ENCODE results near the gene MTFR1L.

MTFR1L gene

GRCh38 chr1:25810341-25811299, 9.1 kb upstream of the MTFR1L start:
- DNase-seq (ENCODE audit: low spot score in 2 of 2) (peak; percentile 85 to 92), ATAC-seq (peak; percentile 73)
- Mint-ChIP-seq H3K4me1 (peaks cover 17% of the 10 kb centered on the region), H3K4me3 (no peak overlapping the region), H3K27ac (no peak overlapping the region), H3K36me3 (peaks cover 5% of the 10 kb centered on the region), H3K9me3 (no peaks in the 10 kb centered on the region)

GRCh38 chr1:25811384-25812082, 8.2 kb upstream of the MTFR1L start:
- ATAC-seq (no peak), DNase-seq (ENCODE audit: low spot score in 2 of 2) (no peak)
- Mint-ChIP-seq H3K27ac (no peak overlapping the region), H3K4me3 (no peak overlapping the region), H3K9me3 (no peaks in the 10 kb centered on the region), H3K4me1 (peaks cover 12% of the 10 kb centered on the region), H3K36me3 (peaks cover 5% of the 10 kb centered on the region)

- ATAC-seq: no peak
- no peak overlapping the region for H3K4me3 Mint-ChIP-seq
- peaks cover 14% of the 10 kb centered on the region for H3K4me1 Mint-ChIP-seq
Measured at GRCh38 chr1:25813071-25813733, 6.6 kb upstream of the MTFR1L start.

GRCh38 chr1:25813734-25814471, 5.9 kb upstream of the MTFR1L start:
- H3K36me3 Mint-ChIP-seq: peaks cover 3% of the 10 kb centered on the region
- no peak for ATAC-seq

More at GRCh38 chr1:25813071-25813733, 6.6 kb upstream of the MTFR1L start:
- no peak for DNase-seq (ENCODE audit: low spot score in 2 of 2)
- peak overlapping the region; percentile 67 for H3K27ac Mint-ChIP-seq
- peaks cover 5% of the 10 kb centered on the region for H3K36me3 Mint-ChIP-seq
- H3K9me3 Mint-ChIP-seq: no peaks in the 10 kb centered on the region

GRCh38 chr1:25814549-25815087, 5.1 kb upstream of the MTFR1L start:
- no peak for DNase-seq (ENCODE audit: low spot score in 2 of 2)
- ATAC-seq: no peak
- peak overlapping the region; percentile 27 for H3K27ac Mint-ChIP-seq
- peaks cover 2% of the 10 kb centered on the region for H3K36me3 Mint-ChIP-seq
- peaks cover 26% of the 10 kb centered on the region for H3K4me1 Mint-ChIP-seq
- H3K9me3 Mint-ChIP-seq: no peaks in the 10 kb centered on the region
- H3K4me3 Mint-ChIP-seq: no peak overlapping the region

More at GRCh38 chr1:25813734-25814471, 5.9 kb upstream of the MTFR1L start:
- Mint-ChIP-seq H3K4me1 (peaks cover 21% of the 10 kb centered on the region), H3K27ac (peak overlapping the region; percentile 27), H3K9me3 (no peaks in the 10 kb centered on the region), H3K4me3 (no peak overlapping the region)
- no peak for DNase-seq (ENCODE audit: low spot score in 2 of 2)

- Mint-ChIP-seq H3K27ac (peak overlapping the region; percentile 27), H3K9me3 (no peaks in the 10 kb centered on the region), H3K36me3 (peaks cover 7% of the 10 kb centered on the region), H3K4me3 (no peak overlapping the region), H3K4me1 (peaks cover 18% of the 10 kb centered on the region)
- ATAC-seq: no peak
- no peak for DNase-seq (ENCODE audit: low spot score in 2 of 2)
Measured at GRCh38 chr1:25815208-25816111, 4.3 kb upstream of the MTFR1L start.

DNA sequence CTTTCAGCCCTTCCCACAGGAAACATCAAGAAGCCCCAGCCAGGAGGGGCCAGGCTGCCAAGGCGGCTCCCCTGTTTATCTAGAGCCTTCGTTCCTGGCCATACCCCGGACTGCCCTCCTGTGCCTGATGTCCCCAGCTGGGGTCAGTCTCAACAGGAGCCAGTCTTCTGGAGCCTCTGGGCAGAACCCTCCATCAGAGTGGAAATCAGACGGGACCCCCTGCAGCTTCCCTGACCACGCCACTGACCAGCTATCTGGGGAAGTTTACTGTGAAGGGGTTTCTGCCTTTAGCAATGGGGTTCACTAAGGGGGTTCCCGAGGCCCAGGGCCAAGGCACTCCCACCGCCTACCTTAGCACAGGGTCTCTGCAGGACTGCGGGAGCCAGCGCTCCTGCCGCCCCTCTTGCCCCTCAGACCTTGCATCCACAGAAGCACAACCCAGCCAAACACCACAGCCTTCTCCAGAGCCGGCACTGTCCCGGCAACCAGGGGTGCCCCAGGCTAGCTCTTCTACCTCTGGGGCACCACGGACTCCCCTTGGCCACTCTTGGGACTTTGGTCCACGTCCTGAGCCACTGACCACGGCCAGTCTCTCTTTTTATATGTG, 3.5 kb upstream of the MTFR1L start:
- Mint-ChIP-seq H3K4me3 (no peak overlapping the region), H3K9me3 (no peaks in the 10 kb centered on the region), H3K36me3 (peaks cover 15% of the 10 kb centered on the region), H3K27ac (no peak overlapping the region), H3K4me1 (peaks cover 25% of the 10 kb centered on the region)
- no peak for ATAC-seq
- no peak for DNase-seq (ENCODE audit: low spot score in 2 of 2)

- no peaks in the 10 kb centered on the region for H3K9me3 Mint-ChIP-seq
- peaks cover 20% of the 10 kb centered on the region for H3K36me3 Mint-ChIP-seq
- peaks cover 37% of the 10 kb centered on the region for H3K4me1 Mint-ChIP-seq
- peak overlapping the region; percentile 95 for H3K27ac Mint-ChIP-seq
- peak overlapping the region; percentile 93 for H3K4me3 Mint-ChIP-seq
- no peak for ATAC-seq
- no peak for DNase-seq (ENCODE audit: low spot score in 2 of 2)
Measured at GRCh38 chr1:25817840-25818501, 1.8 kb upstream of the MTFR1L start.

GRCh38 chr1:25818569-25818968, 1.2 kb upstream of the MTFR1L start:
- no peak for ATAC-seq
- H3K4me1 Mint-ChIP-seq: peaks cover 37% of the 10 kb centered on the region
- peaks cover 20% of the 10 kb centered on the region for H3K36me3 Mint-ChIP-seq
- peak overlapping the region; percentile 95 for H3K27ac Mint-ChIP-seq
- DNase-seq (ENCODE audit: low spot score in 2 of 2): no peak
- H3K4me3 Mint-ChIP-seq: peak overlapping the region; percentile 93
- no peaks in the 10 kb centered on the region for H3K9me3 Mint-ChIP-seq

- ATAC-seq (peak; percentile 81), DNase-seq (ENCODE audit: low spot score in 2 of 2) (peak; percentile 52 to 85)
- Mint-ChIP-seq H3K4me1 (peaks cover 37% of the 10 kb centered on the region), H3K36me3 (peaks cover 20% of the 10 kb centered on the region), H3K9me3 (no peaks in the 10 kb centered on the region), H3K27ac (peak overlapping the region; percentile 95), H3K4me3 (peak overlapping the region; percentile 93)
Measured at GRCh38 chr1:25820247-25821111, 725 bp downstream of the MTFR1L start.

GRCh38 chr1:25821112-25821476, 1.3 kb downstream of the MTFR1L start:
- DNase-seq (ENCODE audit: low spot score in 2 of 2): no peak
- Mint-ChIP-seq H3K36me3 (peaks cover 22% of the 10 kb centered on the region), H3K4me3 (peak overlapping the region; percentile 93), H3K27ac (peak overlapping the region; percentile 95), H3K4me1 (peaks cover 37% of the 10 kb centered on the region), H3K9me3 (no peaks in the 10 kb centered on the region)
- ATAC-seq: no peak

GRCh38 chr1:25821630-25822091, 1.9 kb downstream of the MTFR1L start:
- peak overlapping the region; percentile 95 for H3K27ac Mint-ChIP-seq
- peaks cover 37% of the 10 kb centered on the region for H3K4me1 Mint-ChIP-seq
- peak overlapping the region; percentile 93 for H3K4me3 Mint-ChIP-seq
- peaks cover 28% of the 10 kb centered on the region for H3K36me3 Mint-ChIP-seq
- H3K9me3 Mint-ChIP-seq: no peaks in the 10 kb centered on the region
- no peak for ATAC-seq
- no peak for DNase-seq (ENCODE audit: low spot score in 2 of 2)
